Activated naive CD4-positive, alpha-beta T cell treated with anti-CD3 and anti-CD28 coated beads for 36 hours (primary cell): ENCODE measurements around the gene AGBL5. TPM values are rescaled to one million over a fixed set of nuclear protein-coding genes. Genes with fewer than 3 reads are reported as not detected.

Experiments used
- CTCF ChIA-PET: fragments of 350-600 bp; sonication (Branson Sonifier 250); formaldehyde crosslinking; loops from one replicate; lab custom pipeline; 2021; ENCODE audit warnings: antibody characterized with exemption; lab: Charles Lee
- DNase-seq: peaks from one replicate; pipeline ENCODE4 v3.0.0-alpha.2; 2020
- H3K27ac Mint-ChIP-seq: one replicate; pipeline ENCODE4 v1.8.0; 2021; ENCODE audit warnings: mild to moderate bottlenecking, mixed read lengths
- H3K27me3 Mint-ChIP-seq: one replicate; pipeline ENCODE4 v1.8.0; 2021; ENCODE audit warnings: low read depth, mixed read lengths
- H3K36me3 Mint-ChIP-seq: one replicate; pipeline ENCODE4 v1.8.0; 2021; ENCODE audit warnings: low read depth, mixed read lengths
- H3K4me1 Mint-ChIP-seq: one replicate; pipeline ENCODE4 v1.8.0; 2021; ENCODE audit warnings: low read depth, mixed read lengths
- H3K4me3 Mint-ChIP-seq: one replicate; pipeline ENCODE4 v1.8.0; 2021; ENCODE audit warnings: mild to moderate bottlenecking, moderate library complexity, mixed read lengths
- H3K9me3 Mint-ChIP-seq: one replicate; pipeline ENCODE4 v1.8.0; 2021; ENCODE audit warnings: mixed read lengths
- intact Hi-C: fragments of 100-400 bp; cut with micrococcal nuclease; formaldehyde crosslinking; loops from one replicate; pipeline ENCODE4 v1.15.1; 2023
- total RNA-seq, 2 experiments: library from RNA; stranded (reverse); gene quantifications; one replicate each; pipeline ENCODE4 v1.2.3, GENCODE V29; 2021

The AGBL5 gene
- total RNA-seq, 2 experiments from 2014 or later: 19.1 to 19.7 TPM

DNA sequence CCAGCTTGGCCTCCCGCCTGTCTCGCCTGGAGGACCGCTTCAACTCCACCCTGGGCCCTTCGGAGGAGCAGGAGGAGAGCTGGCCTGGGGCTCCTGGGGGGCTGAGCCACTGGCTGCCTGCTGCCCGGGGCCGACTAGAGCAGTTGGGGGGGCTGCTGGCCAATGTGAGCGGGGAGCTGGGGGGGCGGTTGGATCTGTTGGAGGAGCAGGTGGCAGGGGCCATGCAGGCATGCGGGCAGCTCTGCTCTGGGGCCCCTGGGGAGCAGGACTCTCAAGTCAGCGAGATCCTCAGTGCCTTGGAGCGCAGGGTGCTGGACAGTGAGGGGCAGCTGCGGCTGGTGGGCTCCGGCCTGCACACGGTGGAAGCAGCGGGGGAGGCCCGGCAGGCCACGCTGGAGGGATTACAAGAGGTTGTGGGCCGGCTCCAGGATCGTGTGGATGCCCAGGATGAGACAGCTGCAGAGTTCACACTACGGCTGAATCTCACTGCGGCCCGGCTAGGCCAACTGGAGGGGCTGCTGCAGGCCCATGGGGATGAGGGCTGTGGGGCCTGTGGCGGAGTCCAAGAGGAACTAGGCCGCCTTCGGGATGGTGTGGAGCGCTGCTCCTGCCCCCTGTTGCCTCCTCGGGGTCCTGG is 31.4 kb downstream of the AGBL5 start:
- H3K36me3 Mint-ChIP-seq: peaks cover 2% of the 10 kb centered on the region
- H3K4me3 Mint-ChIP-seq: no peak overlapping the region
- intact Hi-C loops: no loop called here
- no peaks in the 10 kb centered on the region for H3K27me3 Mint-ChIP-seq
- CTCF ChIA-PET: interaction anchor here (0.6 to 3.1 kb wide), 4 partner anchors 12 to 121 kb away, joined by 3 to 13 read pairs (median 4); partner anchors contain the start of gene OST4
- peaks cover 26% of the 10 kb centered on the region for H3K4me1 Mint-ChIP-seq
- DNase-seq: no peak
- no peaks in the 10 kb centered on the region for H3K9me3 Mint-ChIP-seq
- H3K27ac Mint-ChIP-seq: no peak overlapping the region

DNA sequence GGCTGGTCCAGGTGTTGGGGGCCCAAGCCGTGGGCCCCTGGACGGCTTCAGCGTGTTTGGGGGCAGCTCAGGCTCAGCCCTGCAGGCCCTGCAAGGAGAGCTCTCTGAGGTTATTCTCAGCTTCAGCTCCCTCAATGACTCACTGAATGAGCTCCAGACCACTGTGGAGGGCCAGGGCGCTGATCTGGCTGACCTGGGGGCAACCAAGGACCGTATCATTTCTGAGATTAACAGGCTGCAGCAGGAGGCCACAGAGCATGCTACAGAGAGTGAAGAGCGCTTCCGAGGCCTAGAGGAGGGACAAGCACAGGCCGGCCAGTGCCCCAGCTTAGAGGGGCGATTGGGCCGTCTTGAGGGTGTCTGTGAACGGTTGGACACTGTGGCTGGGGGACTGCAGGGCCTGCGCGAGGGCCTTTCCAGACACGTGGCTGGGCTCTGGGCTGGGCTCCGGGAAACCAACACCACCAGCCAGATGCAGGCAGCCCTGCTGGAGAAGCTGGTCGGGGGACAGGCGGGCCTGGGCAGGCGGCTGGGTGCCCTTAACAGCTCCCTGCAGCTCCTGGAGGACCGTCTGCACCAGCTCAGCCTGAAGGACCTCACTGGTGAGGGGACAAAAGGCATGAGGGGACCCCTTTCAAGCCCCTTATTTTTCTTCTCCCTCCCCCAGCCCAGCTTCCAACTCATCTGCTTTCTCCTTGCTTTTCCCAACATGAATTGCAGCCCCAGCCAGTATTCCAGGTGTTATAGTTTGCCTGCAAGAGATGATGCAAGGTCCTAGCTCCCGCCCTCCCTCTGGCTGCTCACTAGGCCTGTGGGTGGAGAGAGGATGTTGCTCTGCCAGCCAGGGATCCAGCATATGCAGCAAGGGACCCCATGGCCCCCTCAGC is 32.2 kb downstream of the AGBL5 start:
- no peak for DNase-seq
- Mint-ChIP-seq H3K36me3 (peaks cover 2% of the 10 kb centered on the region), H3K9me3 (no peaks in the 10 kb centered on the region), H3K4me1 (peaks cover 29% of the 10 kb centered on the region), H3K27ac (no peak overlapping the region), H3K4me3 (no peak overlapping the region), H3K27me3 (no peaks in the 10 kb centered on the region)
- CTCF ChIA-PET: interaction anchor here (0.6 to 3.1 kb wide), 3 partner anchors 13 to 122 kb away, joined by 3 to 13 read pairs (median 3); partner anchors contain the start of gene OST4
- intact Hi-C loops: no loop called here

DNA sequence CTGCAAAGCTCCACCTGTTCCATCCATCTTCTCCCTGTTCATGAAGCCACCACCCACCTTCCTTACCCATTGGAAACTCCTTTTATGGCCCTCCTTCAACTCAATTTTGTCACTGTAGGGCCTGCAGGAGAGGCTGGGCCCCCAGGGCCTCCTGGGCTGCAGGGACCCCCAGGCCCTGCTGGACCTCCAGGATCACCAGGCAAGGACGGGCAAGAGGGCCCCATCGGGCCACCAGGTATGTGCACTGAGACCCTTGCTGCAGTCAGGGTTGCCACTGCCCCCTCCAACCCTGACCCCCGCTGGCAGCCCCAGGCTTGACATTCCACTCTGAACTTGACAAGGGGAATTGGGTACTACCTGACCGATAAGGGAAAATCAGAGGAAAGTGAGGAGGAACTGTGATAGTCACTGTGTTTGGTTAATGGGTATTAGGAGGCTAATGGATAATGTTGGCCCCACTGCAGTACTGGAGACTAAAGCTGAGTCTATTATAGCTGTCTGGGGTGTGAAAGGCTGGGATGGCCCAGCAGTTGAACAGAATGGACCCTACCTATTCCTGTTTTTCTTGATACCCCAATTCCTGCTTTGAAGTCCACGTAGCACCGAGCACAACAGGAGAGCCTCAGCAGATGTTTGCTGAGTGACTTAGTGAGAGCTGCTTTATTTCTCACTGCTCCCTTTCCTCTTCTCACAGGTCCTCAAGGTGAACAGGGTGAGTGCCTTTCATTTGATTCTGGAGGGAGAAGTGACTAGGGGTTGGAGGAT is 33.0 kb downstream of the AGBL5 start:
- no peak for DNase-seq
- CTCF ChIA-PET: interaction anchor here (1.3 to 3.1 kb wide), 3 partner anchors 10 to 34 kb away, joined by 4 to 13 read pairs (median 5); partner anchors contain the start of gene OST4
- Mint-ChIP-seq H3K27me3 (no peaks in the 10 kb centered on the region), H3K27ac (no peak overlapping the region), H3K9me3 (no peaks in the 10 kb centered on the region), H3K4me1 (peaks cover 31% of the 10 kb centered on the region), H3K4me3 (no peak overlapping the region), H3K36me3 (peaks cover 2% of the 10 kb centered on the region)
- intact Hi-C loops: loop anchor here (5.0 kb wide), 1 partner anchor 48 kb away; the partner anchor contains the start of gene PREB

DNA sequence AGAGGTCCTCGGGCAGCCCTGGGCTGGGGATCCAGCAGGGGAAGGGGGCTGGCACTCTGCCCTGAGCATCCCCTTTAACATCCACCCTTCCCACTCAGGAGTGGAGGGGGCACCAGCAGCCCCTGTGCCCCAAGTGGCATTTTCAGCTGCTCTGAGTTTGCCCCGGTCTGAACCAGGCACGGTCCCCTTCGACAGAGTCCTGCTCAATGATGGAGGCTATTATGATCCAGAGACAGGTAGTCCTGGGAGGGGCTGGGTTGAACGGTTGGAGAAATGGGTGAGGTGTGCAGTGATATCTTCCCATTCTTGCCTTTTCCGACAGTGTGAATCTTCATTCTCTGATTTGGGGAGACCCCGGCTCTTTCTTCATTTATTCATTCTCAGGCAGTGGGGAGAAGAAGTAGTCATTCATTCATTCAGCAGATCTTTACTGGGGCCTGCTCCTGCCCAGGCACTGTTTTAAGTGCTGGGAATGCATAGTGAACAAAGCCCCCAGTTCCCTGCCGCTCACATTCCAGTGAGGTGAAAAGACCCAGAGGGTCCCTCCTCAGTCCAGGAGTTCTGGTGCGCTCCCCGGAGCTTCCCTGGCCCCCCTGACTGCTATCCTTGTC is 33.7 kb downstream of the AGBL5 start:
- H3K27me3 Mint-ChIP-seq: no peaks in the 10 kb centered on the region

DNA sequence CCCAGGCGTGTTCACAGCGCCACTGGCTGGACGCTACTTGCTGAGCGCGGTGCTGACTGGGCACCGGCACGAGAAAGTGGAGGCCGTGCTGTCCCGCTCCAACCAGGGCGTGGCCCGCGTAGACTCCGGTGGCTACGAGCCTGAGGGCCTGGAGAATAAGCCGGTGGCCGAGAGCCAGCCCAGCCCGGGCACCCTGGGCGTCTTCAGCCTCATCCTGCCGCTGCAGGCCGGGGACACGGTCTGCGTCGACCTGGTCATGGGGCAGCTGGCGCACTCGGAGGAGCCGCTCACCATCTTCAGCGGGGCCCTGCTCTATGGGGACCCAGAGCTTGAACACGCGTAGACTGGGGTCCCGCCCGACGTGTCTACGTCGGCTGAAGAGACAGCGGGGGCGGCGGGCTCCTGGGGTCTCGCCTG is 34.2 kb downstream of the AGBL5 start:
- CTCF ChIA-PET: interaction anchor here (1.3 to 3.1 kb wide), 3 partner anchors 11 to 35 kb away, joined by 4 to 13 read pairs (median 5); partner anchors contain the start of gene OST4
- peaks cover 34% of the 10 kb centered on the region for H3K4me1 Mint-ChIP-seq
- H3K27ac Mint-ChIP-seq: no peak overlapping the region

More for the DNA sequence above, 33.7 kb downstream of the AGBL5 start:
- intact Hi-C loops: loop anchor here (5.0 kb wide), 1 partner anchor 47 kb away; the partner anchor contains the start of gene PREB
- no peak for DNase-seq
- H3K4me3 Mint-ChIP-seq: peak overlapping the region; percentile 81
- H3K36me3 Mint-ChIP-seq: peaks cover 2% of the 10 kb centered on the region
- H3K27ac Mint-ChIP-seq: no peak overlapping the region
- CTCF ChIA-PET: interaction anchor here (1.3 to 3.1 kb wide), 3 partner anchors 11 to 35 kb away, joined by 4 to 13 read pairs (median 5); partner anchors contain the start of gene OST4
- peaks cover 35% of the 10 kb centered on the region for H3K4me1 Mint-ChIP-seq
- H3K9me3 Mint-ChIP-seq: no peaks in the 10 kb centered on the region

DNA sequence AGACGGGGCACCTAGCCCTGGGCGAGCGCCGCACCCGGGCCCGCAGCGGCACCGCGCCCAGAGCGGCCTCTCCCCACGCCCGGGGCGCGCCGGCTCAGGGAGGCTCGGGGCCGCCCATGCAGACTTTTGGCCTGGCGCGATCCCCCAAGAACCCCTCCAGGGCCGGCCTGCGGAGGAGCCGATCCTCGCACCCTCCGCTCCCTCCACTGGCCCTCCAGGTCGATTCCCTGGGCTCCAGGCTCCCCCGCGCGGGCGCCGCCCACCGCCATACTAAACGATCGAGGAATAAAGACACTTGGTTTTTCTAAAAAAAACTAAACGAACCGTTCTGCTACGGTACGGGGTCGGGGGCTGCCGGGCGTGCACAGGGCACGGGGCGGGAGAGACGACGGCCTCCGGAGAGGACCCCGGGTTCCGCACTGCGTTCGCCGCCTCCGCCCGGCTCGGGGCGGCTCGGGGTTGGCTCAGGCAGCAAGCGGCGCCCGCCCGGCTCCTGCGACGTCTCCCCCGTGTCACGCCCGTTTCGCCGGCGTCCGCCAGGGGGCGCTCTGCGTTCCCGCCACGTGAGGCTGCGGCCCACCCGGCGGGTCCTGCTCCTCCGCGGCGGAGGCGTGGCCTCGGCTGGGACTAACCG is 34.7 kb downstream of the AGBL5 start:
- peak; percentile 96 for DNase-seq
- Mint-ChIP-seq H3K4me1 (peaks cover 30% of the 10 kb centered on the region), H3K27me3 (no peaks in the 10 kb centered on the region), H3K27ac (peak overlapping the region; percentile 63), H3K9me3 (no peaks in the 10 kb centered on the region), H3K36me3 (peaks cover 2% of the 10 kb centered on the region), H3K4me3 (peak overlapping the region; percentile 81)
- intact Hi-C loops: loop anchor here (1.0 to 5.0 kb wide), 10 partner anchors 15 to 403 kb away; partner anchors contain the start of genes ATRAID, CAD, EIF2B4 and IFT172
- CTCF ChIA-PET: interaction anchor here (1.2 to 2.2 kb wide), 6 partner anchors 12 to 179 kb away, joined by 3 to 8 read pairs (median 5); partner anchors contain the start of genes AGBL5 and PREB

More for the DNA sequence above, 34.2 kb downstream of the AGBL5 start:
- peaks cover 2% of the 10 kb centered on the region for H3K36me3 Mint-ChIP-seq
- no peaks in the 10 kb centered on the region for H3K27me3 Mint-ChIP-seq
- H3K9me3 Mint-ChIP-seq: no peaks in the 10 kb centered on the region
- intact Hi-C loops: loop anchor here (1.0 to 5.0 kb wide), 10 partner anchors 14 to 404 kb away; partner anchors contain the start of genes ATRAID, CAD, EIF2B4 and IFT172
- peak overlapping the region; percentile 81 for H3K4me3 Mint-ChIP-seq
- peak; percentile 48 for DNase-seq

DNA sequence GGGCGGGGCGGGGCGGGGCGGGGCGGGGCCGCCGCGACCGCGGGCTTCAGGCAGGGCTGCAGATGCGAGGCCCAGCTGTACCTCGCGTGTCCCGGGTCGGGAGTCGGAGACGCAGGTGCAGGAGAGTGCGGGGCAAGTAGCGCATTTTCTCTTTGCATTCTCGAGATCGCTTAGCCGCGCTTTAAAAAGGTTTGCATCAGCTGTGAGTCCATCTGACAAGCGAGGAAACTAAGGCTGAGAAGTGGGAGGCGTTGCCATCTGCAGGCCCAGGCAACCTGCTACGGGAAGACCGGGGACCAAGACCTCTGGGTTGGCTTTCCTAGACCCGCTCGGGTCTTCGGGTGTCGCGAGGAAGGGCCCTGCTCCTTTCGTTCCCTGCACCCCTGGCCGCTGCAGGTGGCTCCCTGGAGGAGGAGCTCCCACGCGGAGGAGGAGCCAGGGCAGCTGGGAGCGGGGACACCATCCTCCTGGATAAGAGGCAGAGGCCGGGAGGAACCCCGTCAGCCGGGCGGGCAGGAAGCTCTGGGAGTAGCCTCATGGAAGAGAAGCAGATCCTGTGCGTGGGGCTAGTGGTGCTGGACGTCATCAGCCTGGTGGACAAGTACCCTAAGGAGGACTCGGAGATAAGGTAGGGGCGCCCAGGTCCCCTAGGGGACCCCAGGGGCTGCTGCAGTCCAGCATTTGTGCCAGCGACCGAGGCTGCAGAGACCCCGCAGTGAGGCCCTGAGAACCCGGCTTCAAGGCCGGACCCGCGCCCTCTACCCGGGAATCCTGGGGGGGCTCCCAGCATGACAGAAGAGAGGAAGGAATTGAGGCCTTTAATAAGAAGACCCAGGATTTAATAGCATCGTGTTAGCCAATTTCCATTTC is 35.5 kb downstream of the AGBL5 start, which contains the start of gene KHK:
KHK (plus strand) TSS at position 49 of the 870 bp plus-strand sequence; CDS start at position 537, 488 bp downstream.
- Mint-ChIP-seq H3K36me3 (peaks cover 2% of the 10 kb centered on the region), H3K27ac (peak within 1 kb of the TSS; percentile 63), H3K4me1 (peaks cover 26% of the 10 kb centered on the region), H3K4me3 (peak within 1 kb of the TSS; percentile 81), H3K9me3 (no peaks in the 10 kb centered on the region), H3K27me3 (no peaks in the 10 kb centered on the region)
- intact Hi-C loops: loop anchor here (1.0 to 5.0 kb wide), 10 partner anchors 16 to 402 kb away; partner anchors contain the start of genes ATRAID, CAD, EIF2B4 and IFT172
- peak; percentile 24 for DNase-seq
- CTCF ChIA-PET: interaction anchor here (0.7 to 2.3 kb wide), 9 partner anchors 9 to 218 kb away, joined by 3 to 8 read pairs (median 5); partner anchors contain the start of genes AGBL5 and PREB

DNA sequence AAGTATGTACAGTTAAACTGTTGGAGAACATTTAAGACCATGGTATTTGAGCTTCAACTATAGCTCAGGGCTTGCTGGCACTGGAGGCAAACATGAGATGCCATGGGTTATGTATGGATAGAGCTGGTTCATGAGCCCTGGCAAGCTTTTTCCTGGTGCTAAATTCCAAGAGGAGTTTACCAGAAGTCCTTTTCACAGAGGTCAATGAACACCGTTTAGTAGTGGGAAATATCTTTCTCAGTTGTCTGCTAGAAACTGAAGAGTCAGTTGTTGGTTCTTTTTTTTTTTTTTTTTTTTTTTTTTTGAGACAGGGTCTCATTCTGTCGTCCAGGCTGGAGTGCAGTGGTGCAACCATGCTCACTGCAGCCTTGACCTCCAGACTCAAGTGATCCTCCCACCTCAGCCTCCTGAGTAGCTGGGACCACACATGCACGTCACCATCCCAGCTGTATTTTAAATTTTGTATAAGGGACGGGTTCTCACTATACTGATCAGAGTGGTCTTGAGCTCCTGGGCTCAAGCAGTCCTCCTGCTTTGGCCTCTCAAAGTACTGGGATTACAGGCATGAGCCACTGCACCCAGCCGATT is 36.4 kb downstream of the AGBL5 start:
- H3K9me3 Mint-ChIP-seq: no peaks in the 10 kb centered on the region
- peaks cover 26% of the 10 kb centered on the region for H3K4me1 Mint-ChIP-seq
- H3K27me3 Mint-ChIP-seq: no peaks in the 10 kb centered on the region
- peaks cover 2% of the 10 kb centered on the region for H3K36me3 Mint-ChIP-seq
- CTCF ChIA-PET: interaction anchor here (0.6 to 2.3 kb wide), 6 partner anchors 8 to 152 kb away, joined by 4 to 8 read pairs (median 7); partner anchors contain the start of genes AGBL5 and PREB
- no peak for DNase-seq
- H3K4me3 Mint-ChIP-seq: peak overlapping the region; percentile 81
- intact Hi-C loops: loop anchor here (5.0 kb wide), 1 partner anchor 44 kb away; the partner anchor contains the start of gene PREB
- no peak overlapping the region for H3K27ac Mint-ChIP-seq

DNA sequence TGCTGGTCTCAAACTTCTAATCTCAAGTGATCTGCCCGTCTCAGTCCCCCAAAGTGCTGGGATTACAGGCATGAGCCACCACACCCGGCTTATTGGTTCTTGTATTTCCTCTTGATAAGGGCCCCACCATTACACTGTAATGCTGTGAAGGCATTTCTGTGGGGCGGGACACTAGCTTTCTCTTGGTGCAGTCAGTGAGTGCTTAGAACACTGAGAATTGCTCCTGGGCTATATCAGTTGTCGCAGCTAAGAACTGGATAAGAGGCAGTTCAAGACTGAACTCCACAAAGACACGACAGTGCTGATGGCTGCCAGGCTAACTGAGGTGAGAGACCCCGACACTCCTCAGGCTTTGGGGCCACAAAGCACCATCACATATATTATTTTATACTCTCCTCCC is 37.2 kb downstream of the AGBL5 start:
- H3K27me3 Mint-ChIP-seq: no peaks in the 10 kb centered on the region
- intact Hi-C loops: loop anchor here (5.0 kb wide), 1 partner anchor 44 kb away; the partner anchor contains the start of gene PREB
- H3K36me3 Mint-ChIP-seq: peaks cover 2% of the 10 kb centered on the region
- no peak for DNase-seq
- H3K27ac Mint-ChIP-seq: no peak overlapping the region
- H3K9me3 Mint-ChIP-seq: no peaks in the 10 kb centered on the region
- CTCF ChIA-PET: interaction anchor here (0.6 to 2.3 kb wide), 5 partner anchors 38 to 152 kb away, joined by 3 to 8 read pairs (median 8); partner anchors contain the start of genes AGBL5 and PREB
- H3K4me3 Mint-ChIP-seq: no peak overlapping the region
- peaks cover 26% of the 10 kb centered on the region for H3K4me1 Mint-ChIP-seq
